NOMO-1 treated with dmso at 0.1 percent for 144 hours (cell line): ENCODE results near the gene PROSER3.
"Not testable (repeated sequence)": the region's sequence is repeated elsewhere in the genome, so short reads cannot be mapped to it uniquely, and the experiment has no call there.

Experiments
- DNase-seq: peaks from one replicate; lab custom pipeline; 2025; ENCODE audit not compliant: unreplicated experiment; lab: John Stamatoyannopoulos, UW

The PROSER3 gene

DNA sequence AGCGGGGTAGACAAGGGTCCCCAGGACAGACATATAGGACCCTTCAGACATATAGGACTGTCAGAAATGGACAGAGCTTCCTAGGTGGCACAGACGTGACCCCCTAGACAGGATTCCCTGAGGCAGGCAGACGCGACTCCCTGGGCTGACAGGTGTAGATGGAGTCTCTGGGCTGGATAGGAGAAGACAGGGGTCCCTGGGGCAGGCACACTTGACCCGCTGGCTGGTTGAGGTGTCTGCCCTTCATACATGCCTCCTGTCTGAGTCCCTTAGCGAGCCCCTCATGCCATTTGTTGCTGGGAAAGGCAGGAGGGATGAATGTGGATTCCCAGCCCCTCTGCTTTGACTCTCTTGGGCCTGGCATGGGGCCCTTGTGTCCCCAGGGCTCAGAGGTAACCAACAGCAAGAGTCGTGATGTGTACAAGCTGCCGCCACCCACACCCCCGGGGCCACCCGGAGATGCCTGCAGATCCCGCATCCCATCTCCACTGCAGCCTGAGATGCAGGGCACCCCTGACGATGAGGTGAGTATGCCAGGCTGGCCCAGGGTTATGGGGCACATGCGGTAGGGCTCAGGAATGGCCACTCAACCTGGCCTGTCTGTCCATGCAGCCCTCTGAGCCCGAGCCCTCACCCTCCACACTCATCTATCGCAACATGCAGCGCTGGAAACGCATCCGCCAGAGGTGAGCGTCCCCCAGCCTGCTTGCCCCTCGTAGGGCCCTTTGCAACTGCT is 4.2 kb upstream of the PROSER3 start:
- no peak for DNase-seq

DNA sequence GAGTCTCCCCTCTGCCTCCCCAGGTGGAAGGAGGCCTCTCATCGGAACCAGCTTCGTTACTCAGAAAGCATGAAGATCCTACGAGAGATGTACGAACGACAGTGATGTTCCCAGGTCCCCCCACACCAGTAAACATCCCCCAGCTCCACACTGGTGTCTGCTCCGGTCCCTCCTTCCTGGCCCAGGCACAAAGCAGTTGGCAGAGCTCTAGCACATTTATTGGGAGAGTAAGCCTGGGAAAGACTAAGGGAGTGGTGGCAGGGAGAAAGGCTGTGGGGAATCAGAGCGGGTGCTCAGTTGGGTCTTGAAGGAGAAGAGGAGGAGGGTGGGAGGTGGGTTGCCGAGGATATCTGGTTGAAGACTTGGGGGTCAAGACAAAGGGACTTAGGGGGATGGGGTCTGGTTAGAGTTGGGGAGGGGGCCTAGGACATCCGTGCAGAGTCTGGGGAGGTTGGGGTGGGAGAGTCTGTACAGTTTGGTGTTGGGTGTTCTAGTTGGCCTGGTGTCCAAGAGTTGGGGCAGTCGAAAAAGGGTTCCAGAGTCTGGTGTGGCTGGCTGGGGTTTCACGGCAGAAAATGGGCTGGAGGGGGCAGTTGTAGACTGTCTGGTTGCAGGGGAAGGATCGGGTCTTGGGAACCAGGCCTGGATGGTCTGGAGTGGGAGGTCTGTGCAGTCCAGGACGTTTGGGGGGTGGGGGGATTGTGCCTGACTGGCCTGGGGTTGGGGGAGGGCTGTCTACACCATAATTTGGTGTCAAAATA is 3.4 kb upstream of the PROSER3 start:
- no peak for DNase-seq

DNA sequence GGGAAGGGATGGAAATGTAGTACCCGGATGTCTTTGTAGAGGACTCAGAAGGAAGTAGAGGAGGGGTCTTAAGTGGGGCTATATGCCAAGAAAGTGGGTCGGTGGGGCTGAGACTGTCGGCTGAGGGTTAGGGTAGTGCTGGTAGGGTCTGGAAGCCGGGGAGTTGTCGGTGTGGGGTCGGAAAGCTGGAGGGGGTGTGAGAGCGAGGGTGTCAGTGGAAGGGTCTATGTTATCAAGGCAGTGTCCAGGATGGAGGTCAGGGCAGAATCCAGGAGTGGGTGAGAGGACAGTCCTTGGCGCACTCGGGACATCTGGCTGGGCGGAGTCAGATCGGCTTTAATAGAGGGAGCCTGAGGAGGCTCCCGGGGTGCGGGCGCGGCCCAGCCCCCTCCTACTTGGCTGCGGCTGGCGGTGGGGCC is 2.8 kb upstream of the PROSER3 start:
- DNase-seq = no peak

DNA sequence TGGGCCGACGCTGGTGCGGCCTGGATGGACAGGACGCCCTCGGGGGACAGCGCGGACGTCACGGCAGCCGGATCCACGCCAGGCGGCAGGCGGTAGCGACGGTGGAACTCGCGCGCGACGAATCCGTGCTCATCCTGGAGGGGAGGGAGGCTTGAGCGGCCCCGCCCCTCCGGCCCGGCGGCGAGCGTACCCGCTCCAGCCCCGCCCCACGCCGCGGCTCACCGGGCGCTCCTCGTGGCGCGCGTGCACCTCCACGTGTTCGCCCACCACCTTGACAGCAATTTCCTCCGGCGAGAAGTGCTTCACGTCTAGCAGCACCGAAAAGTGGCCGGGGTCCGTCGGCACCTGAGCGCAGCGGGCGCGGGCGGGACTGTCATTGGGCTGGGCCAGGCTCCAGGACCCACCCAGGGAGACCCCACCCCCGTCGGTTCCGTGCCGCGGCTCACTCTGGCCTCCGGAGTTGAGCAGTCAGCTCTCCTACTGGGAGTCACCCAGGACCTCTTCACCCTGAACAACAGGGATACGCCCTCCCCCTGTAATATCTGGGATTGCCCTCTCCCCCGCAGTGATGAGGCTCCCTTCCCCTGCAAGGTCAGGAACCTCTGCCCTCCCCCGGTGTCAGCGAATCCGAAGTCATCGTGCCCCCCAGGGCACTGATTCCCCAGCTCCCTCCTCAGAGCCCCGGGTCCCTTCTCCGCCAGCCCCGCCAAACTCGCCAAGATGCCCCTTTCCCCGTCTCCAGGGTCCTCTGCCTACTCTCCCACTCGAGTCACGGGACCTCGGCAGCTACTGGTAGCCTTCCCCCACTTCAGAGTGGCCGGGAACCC is 2.2 kb upstream of the PROSER3 start:
- no peak for DNase-seq

DNA sequence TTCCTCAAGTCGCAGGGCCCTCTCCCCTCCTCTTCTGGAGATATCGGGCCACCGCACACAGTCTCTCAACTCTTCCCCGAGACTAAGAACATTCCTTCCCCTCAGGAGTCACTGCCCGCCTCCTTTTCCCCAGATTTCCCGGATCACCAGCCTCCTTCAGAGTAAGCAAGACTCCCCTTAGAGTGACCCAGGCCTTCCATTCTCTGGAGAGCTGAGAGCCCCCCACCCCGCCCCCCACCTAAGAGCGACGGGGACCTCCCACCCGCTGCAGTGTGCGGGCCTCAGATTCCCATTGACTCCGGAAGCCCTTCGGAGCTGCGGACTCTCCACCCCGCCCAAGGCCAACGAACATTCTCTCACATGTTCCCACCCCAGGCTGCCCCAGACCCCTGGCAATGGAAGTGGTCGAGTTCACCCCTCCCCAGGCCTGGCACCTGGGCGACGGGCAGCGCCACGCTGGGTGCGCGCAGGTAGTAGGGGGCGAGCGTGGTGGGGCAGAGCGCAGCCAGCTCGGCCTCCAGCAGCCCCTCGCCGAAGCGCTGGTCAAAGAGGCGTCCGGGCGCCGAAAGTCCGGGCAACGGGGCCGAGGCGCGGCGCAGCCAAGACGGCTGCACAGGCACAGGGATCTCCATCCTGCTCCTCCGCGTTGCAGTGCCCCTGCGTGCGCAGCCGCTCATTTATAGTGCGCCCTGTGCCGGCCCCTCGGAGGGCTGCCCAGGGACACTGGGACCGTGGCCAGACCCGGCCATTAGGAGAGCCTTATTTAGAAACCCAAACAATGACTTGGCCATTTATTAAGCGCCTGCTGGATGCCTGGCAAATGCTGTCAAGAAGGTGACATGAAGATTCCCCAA is 1.4 kb upstream of the PROSER3 start, which contains the start of gene HSPB6:
HSPB6 (minus strand) TSS at position 653 of the 854 bp plus-strand sequence; CDS start at position 632, 21 bp downstream.
- no peak for DNase-seq

DNA sequence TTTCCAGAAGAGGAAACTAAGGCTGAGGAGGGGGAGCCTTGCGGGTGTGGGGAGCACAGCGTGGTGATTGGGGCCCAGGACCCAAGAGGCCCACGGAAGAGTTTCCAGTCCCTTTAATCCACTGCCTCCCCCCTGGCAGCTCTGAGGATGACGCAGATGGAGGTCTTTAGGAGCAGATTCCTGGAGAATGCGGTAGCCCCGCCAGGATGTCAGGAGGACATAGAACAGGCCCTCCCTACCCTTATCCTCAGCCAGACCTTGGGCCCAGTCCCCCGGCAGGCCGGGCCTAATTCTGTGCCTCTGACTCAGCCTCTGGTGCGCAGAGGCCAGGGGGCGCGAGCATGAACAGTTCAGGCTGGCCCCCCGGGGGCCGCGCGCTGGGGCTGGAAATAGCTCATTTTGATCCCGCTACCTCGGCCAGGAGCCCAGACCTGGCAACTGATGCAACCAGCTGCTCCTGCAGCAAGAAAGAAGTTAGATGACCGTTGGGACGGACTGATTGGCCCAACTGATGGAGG is 686 bp upstream of the PROSER3 start:
- no peak for DNase-seq

DNA sequence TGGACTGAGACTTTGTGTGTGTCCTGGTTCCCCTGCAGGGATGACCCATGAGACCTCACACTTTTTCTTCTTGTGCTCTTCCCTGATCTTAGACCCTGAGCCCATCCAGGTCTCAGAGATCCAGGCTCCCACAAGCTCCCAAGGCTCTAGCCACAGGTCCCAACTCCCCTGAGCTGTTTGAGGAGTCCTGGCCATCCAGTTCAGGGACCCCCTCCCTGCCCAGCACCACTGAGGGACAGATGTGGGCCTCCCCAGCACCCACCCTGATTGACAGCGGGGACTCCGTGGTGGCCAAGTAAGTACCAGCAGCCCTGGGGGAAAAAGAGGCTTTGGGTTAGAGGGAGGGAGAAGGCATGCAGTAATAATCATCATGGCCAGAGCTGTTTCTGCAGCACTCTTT is 1.7 kb downstream of the PROSER3 start:
- DNase-seq = no peak

DNA sequence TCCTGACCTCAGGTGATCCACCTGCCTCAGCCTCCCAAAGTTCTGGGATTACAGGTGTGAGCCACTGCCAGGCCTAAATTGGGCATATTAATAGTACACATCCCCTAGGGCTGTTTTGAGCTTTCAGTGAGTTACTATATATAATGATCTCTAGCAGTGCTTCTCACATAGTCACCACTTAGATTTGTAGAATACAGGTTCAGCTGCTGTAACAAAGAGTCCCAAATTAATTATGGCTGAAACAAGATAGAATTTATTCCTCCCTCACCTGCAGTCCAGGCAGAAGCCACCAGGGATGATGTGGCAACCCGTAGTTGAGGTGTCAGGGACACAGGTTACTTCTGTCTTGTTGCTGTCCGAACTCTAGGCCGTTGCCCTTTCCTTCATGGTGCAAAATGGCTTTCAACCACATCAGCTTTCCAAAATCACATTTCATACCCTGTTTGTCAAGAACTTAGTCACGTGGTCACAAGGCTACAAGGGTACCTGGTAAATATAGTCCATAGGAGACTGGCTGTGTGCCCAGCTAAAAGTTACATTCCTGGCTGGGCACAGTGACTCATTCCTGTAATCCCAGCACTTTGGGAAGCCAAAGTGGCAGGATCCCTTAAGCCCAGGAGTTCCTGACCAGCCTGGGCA is 2.9 kb downstream of the PROSER3 start:
- DNase-seq = no peak

DNA sequence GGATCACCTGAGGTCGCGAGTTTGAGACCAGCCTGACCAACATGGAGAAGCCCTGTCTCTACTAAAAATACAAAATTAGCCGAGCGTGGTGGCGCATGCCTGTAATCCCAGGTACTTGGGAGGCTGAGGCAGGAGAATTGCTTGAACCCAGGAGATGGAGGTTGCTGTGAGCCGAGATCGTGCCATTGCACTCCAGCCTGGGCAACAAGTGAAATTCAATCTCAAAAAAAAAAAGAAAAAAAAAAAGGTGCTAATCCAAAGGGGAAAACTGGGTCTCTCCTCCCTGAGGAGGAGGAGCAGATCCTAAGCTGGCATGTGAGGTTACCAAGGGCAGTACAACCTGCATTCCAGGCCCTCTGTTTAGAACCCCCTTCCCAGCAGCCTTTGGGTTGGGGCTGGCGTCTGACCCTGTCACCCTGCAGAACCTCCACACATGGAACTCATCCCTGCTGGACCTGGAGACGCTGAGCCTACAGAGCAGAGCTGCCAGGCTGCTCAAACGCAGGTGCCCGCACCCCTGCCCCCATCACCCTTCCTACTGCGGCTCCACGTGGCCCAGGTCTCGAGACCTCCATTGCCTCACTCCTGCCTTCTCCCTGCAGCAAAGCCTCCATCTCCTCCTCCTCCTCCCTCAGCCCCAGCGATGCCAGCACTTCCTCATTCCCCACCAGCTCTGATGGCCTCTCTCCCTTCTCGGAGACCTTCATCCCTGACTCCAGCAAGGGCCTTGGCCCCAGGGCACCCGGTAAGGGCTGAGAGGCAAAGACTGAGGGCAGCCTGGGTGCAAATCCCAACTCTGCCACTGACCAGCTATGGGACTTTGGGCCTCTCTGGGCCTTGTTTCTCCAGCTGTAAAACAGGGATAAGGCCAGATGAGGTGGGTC is 6.7 kb downstream of the PROSER3 start:
- DNase-seq = no peak

DNA sequence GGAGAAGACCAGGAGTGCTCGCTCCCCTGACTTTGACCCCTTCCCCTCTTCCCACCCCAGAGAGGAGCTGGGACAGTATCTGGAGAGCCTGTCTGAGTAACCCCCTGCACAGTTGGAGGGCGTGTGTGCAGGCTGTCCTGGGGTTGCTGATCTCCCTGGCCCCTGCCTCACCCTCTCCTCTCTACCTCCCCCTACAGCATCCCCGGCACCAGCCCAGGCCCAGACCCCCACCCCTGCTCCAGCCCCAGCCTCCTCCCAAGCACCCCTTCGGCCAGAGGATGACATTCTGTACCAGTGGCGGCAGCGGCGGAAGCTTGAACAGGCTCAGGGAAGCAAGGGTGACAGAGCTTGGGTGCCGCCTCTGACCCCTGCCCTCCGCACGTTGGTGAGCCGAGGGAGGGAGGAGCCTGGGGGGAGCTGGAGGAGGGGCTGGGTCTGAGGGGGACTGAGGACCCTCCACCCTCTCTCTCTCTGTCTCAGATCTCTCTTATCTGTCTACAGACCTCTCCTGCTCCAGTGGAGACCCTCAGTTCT is 8.7 kb downstream of the PROSER3 start:
- no peak for DNase-seq

DNA sequence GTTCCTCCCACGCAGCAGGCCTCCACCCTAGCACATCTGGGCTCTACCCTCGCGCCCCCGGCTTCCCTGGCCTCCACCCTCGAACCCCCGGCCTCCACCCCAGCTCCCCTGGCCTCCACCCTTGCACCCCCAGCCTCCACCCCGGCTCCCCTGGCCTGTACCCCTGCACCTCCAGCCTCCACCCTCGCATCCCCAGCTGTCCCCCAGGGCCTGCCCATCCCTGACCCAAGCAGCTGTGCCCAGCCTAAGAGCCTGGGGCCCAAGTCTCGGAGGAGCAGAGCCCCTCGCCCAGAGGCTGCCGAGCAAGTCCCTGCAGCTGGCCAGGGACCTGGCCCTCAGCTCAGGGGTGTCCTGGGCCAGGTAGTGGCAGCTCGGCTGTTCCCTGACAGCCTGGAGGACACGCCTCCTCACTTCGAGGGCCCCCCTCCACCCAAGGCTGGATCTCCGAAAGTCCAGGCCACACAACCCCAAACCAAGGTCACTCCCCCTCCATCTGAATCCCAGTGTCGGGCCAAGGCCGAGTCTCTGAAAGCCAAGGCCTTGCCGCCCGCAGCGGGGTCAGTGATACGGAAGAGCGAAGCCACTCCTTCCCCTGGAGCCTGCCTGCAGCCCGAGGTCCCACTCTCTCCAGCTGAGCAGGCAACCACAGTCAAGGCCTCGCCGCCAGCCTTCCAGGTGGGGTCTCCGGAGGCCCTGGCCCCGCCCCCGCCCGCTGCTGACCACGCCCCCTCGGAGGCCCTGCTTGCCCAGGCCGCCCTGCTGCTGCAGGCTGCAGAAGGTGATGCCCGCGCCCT is 9.5 kb downstream of the PROSER3 start:
- no peak for DNase-seq

DNA sequence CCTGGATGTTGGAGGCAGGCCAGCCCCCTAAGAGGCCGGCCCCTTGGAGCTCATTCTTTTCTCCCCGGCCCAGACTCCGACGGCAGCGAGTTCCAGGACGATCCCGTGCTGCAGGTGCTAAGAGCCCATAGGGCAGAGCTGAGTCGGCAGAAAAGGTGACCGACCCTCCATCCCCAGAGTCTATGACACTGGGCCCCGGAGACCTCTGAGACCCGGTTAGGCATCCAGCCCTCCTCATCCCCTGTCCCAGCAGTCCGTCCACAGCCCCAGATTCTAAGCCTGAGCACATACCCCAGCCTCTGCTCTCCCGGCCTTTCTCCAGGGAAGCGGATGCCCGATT is 10.1 kb downstream of the PROSER3 start:
- DNase-seq = no peak

DNA sequence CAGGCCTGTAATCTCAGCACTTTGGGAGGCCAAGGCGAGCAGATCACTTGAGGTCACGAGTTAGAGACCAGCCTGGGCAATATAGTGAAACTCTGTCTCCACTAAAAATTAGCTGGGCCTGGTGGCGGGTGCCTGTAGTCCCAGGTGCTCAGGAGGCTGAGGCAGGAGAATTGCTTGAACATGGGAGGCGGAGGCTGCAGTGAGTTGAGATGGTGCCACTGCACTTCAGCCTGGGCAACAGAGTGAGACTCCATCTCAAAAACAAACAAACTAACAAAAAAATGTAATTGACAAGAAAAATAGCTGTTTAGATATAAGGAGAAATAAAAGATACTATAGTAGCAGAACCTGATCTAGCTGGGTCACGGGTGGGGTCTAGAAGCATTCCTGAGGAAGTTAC is 14.4 kb downstream of the PROSER3 start:
- not testable (repeated sequence) for DNase-seq

DNA sequence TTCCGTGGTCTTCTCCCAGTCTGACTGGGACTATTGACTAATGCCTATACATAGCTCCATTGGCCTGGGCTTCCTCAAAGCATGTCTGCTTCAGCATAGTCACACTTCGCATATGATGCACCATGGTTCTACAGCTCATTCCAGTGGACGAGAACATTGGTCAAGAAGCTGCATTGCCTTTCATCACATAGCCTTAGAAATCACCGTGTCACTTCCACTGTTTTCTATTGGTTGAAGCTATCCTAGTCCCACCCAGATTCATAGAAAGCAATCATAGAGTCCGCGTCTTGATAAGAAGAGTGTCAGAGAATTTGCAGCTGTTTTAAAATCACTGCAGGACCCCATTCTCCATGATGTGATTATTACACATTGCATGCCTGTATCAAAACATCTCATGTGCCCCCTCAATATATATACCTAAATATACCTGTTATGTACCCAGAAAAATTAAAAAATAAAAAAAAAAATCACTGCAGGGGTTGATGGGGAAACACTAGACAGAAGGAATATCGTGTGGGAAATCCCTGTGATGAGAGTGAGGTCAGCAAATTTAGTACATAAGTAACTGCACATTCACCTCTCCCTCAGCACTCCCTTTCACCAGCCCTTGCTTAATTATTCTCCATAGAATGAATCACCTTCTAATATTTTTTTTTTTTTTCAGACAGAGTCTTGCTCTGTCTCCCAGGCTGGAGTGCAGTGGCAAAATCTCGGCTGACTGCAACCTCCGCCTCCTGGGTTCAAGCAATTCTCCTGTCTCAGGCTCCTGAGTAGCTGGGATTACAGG is 15.2 kb downstream of the PROSER3 start:
- DNase-seq = no peak

DNA sequence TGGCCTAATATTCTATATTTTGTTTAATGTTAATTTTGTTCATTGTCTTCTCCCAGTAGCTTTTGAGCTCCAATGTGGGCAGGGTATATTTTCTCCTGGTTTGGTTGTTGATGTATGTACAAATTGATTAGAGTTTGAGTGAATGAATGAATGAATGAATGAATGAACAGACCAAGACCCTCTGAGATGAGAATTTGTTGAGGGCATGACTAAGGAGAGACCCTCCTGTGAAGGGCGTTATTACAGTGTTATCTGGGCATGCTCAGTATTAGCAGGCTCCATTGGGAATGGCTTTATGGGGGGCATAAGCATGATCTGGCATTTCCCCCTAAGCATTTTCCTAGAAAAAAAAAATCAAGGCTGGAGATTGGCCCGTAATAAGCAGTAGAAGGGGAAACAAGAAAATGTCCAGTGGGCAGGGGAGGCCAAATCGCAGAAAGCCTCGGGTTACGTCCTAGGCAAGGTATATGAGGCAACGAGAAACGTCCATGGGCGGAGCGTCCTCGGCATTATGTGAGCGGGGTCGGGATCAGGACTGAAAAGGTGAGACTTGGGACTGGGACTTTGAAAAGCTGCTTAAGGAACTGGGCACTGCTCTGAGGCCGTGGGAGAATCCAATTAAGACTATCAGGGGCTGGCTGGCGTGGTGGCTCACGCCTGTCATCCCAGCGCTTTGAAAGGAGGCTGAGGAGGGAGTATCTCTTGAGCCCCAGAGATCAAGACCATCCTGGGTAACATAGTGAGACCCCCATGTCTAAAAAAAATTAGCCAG is 16.5 kb downstream of the PROSER3 start:
- no peak for DNase-seq

DNA sequence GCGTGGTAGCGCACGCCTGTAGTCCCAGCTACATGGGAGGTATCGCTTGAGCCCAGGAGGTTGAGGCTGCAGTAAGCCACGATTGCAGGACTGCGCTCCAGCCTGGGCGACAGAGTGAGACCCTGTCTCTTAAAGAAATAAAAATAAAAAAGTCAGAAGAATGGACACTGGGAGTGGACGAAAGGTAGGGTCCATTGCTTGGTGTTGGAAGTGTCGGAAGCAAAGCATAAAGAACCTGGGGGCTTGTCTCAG is 17.0 kb downstream of the PROSER3 start:
- no peak for DNase-seq
